ENCODE data around the gene MCF2L.

DNA sequence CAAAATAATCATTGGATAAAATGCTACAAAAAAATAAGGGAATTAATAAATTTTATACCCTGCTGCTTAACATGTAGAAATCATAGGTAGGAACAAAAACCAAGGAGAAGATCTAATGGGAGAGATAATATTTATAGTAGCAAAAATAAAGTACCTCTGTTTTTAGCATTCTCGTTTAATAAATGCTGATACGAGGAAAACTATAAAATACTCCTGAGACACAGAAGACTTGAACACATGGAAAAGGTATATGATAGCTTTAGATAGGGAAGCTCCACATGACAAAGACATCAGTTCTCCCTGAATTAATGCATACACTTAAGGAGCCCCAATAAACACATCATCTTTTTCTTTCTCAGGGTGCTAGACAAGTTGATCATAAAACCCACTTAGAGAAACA is 44.6 kb upstream of the MCF2L start:
- TF ChIP-seq, protein P1, sequence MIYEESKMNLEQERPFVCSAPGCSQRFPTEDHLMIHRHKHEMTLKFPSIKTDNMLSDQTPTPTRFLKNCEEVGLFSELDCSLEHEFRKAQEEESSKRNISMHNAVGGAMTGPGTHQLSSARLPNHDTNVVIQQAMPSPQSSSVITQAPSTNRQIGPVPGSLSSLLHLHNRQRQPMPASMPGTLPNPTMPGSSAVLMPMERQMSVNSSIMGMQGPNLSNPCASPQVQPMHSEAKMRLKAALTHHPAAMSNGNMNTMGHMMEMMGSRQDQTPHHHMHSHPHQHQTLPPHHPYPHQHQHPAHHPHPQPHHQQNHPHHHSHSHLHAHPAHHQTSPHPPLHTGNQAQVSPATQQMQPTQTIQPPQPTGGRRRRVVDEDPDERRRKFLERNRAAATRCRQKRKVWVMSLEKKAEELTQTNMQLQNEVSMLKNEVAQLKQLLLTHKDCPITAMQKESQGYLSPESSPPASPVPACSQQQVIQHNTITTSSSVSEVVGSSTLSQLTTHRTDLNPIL (CRISPR knock-in tag; IDR thresholded peaks at IDR 0.05; ENCODE audit: low read depth), result no peak
- TF ChIP-seq, protein P2, sequence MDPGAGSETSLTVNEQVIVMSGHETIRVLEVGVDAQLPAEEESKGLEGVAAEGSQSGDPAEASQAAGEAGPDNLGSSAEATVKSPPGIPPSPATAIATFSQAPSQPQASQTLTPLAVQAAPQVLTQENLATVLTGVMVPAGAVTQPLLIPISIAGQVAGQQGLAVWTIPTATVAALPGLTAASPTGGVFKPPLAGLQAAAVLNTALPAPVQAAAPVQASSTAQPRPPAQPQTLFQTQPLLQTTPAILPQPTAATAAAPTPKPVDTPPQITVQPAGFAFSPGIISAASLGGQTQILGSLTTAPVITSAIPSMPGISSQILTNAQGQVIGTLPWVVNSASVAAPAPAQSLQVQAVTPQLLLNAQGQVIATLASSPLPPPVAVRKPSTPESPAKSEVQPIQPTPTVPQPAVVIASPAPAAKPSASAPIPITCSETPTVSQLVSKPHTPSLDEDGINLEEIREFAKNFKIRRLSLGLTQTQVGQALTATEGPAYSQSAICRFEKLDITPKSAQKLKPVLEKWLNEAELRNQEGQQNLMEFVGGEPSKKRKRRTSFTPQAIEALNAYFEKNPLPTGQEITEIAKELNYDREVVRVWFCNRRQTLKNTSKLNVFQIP (CRISPR knock-in tag; IDR thresholded peaks at IDR 0.05; ENCODE audit: borderline replicate concordance, low read depth), result no peak
- TF ChIP-seq ARNTL (CRISPR knock-in tag; IDR thresholded peaks at IDR 0.05; ENCODE audit: borderline replicate concordance, low read depth) (no peak), ZFP3 (CRISPR knock-in tag; IDR thresholded peaks at IDR 0.05) (no peak), PPARA (CRISPR knock-in tag; IDR thresholded peaks at IDR 0.05; ENCODE audit: borderline replicate concordance) (no peak), RARB (CRISPR knock-in tag; IDR thresholded peaks at IDR 0.05) (no peak), GLIS3 (CRISPR knock-in tag; IDR thresholded peaks at IDR 0.05) (no peak), ZNF70 (CRISPR knock-in tag; IDR thresholded peaks at IDR 0.05) (no peak), TCF4 (CRISPR knock-in tag; IDR thresholded peaks at IDR 0.05; ENCODE audit: borderline replicate concordance) (no peak), ZNF565 (CRISPR knock-in tag; conservative IDR thresholded peaks at IDR 0.05; ENCODE audit: low read depth) (no peak), ISL1 (CRISPR knock-in tag; IDR thresholded peaks at IDR 0.05) (no peak)
- TF ChIP-seq, protein P3, sequence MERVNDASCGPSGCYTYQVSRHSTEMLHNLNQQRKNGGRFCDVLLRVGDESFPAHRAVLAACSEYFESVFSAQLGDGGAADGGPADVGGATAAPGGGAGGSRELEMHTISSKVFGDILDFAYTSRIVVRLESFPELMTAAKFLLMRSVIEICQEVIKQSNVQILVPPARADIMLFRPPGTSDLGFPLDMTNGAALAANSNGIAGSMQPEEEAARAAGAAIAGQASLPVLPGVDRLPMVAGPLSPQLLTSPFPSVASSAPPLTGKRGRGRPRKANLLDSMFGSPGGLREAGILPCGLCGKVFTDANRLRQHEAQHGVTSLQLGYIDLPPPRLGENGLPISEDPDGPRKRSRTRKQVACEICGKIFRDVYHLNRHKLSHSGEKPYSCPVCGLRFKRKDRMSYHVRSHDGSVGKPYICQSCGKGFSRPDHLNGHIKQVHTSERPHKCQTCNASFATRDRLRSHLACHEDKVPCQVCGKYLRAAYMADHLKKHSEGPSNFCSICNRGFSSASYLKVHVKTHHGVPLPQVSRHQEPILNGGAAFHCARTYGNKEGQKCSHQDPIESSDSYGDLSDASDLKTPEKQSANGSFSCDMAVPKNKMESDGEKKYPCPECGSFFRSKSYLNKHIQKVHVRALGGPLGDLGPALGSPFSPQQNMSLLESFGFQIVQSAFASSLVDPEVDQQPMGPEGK (CRISPR knock-in tag; IDR thresholded peaks at IDR 0.05; ENCODE audit: borderline replicate concordance), result no peak
